WTC11 (cell line): Measurements from ENCODE around the gene SOCS7. TPM values are rescaled to one million over a fixed set of nuclear protein-coding genes. Genes with fewer than 3 reads are reported as not detected.

Experiments used
- ATAC-seq: fragments of 200-7000 bp; cut with Tn5 transposase; 2 replicates; pipeline ENCODE4 v1.10.0; 2021; ENCODE audit warnings: mild to moderate bottlenecking, moderate library complexity
- CTCF ChIA-PET: fragments of 300-600 bp; sonication (Branson Sonifier 250); formaldehyde crosslinking; loops from one replicate; lab custom pipeline; 2021; ENCODE audit warnings: antibody characterized with exemption; lab: Charles Lee
- POLR2A ChIA-PET: fragments of 350-600 bp; sonication (Branson Sonifier 250); formaldehyde crosslinking; loops from one replicate; lab custom pipeline; 2021; ENCODE audit warnings: antibody characterized with exemption; lab: Charles Lee
- DNase-seq: peaks from one replicate; pipeline ENCODE4 v3.0.0; 2021; ENCODE audit warnings: low spot score
- H3K27ac Mint-ChIP-seq: 2 replicates; pipeline ENCODE4 v1.8.0; 2021; ENCODE audit warnings: mixed read lengths
- H3K27me3 Mint-ChIP-seq: 2 replicates; pipeline ENCODE4 v1.8.0; 2021; ENCODE audit warnings: low read depth, mild to moderate bottlenecking, moderate library complexity, mixed read lengths
- H3K36me3 Mint-ChIP-seq: 2 replicates; pipeline ENCODE4 v1.8.0; 2021; ENCODE audit warnings: mixed read lengths
- H3K4me1 Mint-ChIP-seq: 2 replicates; pipeline ENCODE4 v1.8.0; 2022; ENCODE audit warnings: mixed read lengths
- H3K4me3 Mint-ChIP-seq: 2 replicates; pipeline ENCODE4 v1.8.0; 2021; ENCODE audit warnings: mild to moderate bottlenecking, moderate library complexity, mixed read lengths
- H3K9me3 Mint-ChIP-seq: 2 replicates; pipeline ENCODE4 v1.8.0; 2021; ENCODE audit warnings: mixed read lengths
- CBFB ChIP-seq: sonication (generic); formaldehyde crosslinking; IDR thresholded peaks from 2 replicates; pipeline ENCODE4 v1.8.1; 2022; ENCODE audit warnings: mild to moderate bottlenecking, low read depth, missing genetic modification reagents
- CREB1 ChIP-seq: sonication (generic); formaldehyde crosslinking; IDR thresholded peaks from 2 replicates; pipeline ENCODE4 v1.8.0; 2023; ENCODE audit warnings: mild to moderate bottlenecking, missing genetic modification reagents
- FOXP4 ChIP-seq: sonication (generic); formaldehyde crosslinking; IDR thresholded peaks from 2 replicates; pipeline ENCODE4 v1.8.0; 2022; ENCODE audit warnings: mild to moderate bottlenecking, missing genetic modification reagents
- GABPB1 ChIP-seq: sonication (generic); formaldehyde crosslinking; IDR thresholded peaks from 2 replicates; pipeline ENCODE4 v1.8.1; 2023; ENCODE audit warnings: mild to moderate bottlenecking, missing genetic modification reagents
- GTF2I ChIP-seq: fragments of 250-450 bp; sonication (Bioruptor Pico); conservative IDR thresholded peaks from 2 replicates; pipeline ENCODE4 v1.4.0; 2021; ENCODE audit warnings: mild to moderate bottlenecking
- HMGA2 ChIP-seq: fragments of 250-450 bp; sonication (Bioruptor Pico); IDR thresholded peaks from 2 replicates; pipeline ENCODE4 v1.4.0; 2021; ENCODE audit warnings: mild to moderate bottlenecking, moderate library complexity
- KAT7 ChIP-seq: sonication (generic); formaldehyde crosslinking; IDR thresholded peaks from 2 replicates; pipeline ENCODE4 v1.8.1; 2023; ENCODE audit warnings: missing genetic modification reagents, mild to moderate bottlenecking, borderline replicate concordance
- NR2C2 ChIP-seq: sonication (generic); formaldehyde crosslinking; IDR thresholded peaks from 2 replicates; pipeline ENCODE4 v1.8.0; 2022; ENCODE audit warnings: mild to moderate bottlenecking, missing genetic modification reagents
- NR3C1 ChIP-seq: sonication (generic); formaldehyde crosslinking; conservative IDR thresholded peaks from 2 replicates; pipeline ENCODE4 v1.8.1; 2023; ENCODE audit warnings: low read depth, mild to moderate bottlenecking, missing genetic modification reagents
- RORB ChIP-seq: fragments of 250-450 bp; sonication (Bioruptor Pico); IDR thresholded peaks from 2 replicates; pipeline ENCODE4 v1.9.0; 2021; ENCODE audit warnings: mild to moderate bottlenecking
- SMAD4 ChIP-seq: sonication (generic); formaldehyde crosslinking; IDR thresholded peaks from 2 replicates; pipeline ENCODE4 v1.8.0; 2022; ENCODE audit warnings: mild to moderate bottlenecking, missing genetic modification reagents
- TEAD1 ChIP-seq: sonication (generic); formaldehyde crosslinking; IDR thresholded peaks from 2 replicates; pipeline ENCODE4 v1.8.0; 2022; ENCODE audit warnings: mild to moderate bottlenecking, missing genetic modification reagents
- TP53 ChIP-seq: sonication (generic); formaldehyde crosslinking; IDR thresholded peaks from 2 replicates; pipeline ENCODE4 v1.8.1; 2023; ENCODE audit warnings: mild to moderate bottlenecking, missing genetic modification reagents
- USF2 ChIP-seq: sonication (generic); formaldehyde crosslinking; IDR thresholded peaks from 2 replicates; pipeline ENCODE4 v1.8.1; 2023; ENCODE audit warnings: mild to moderate bottlenecking, missing genetic modification reagents, moderate library complexity
- ZNF263 ChIP-seq: sonication (generic); formaldehyde crosslinking; IDR thresholded peaks from 2 replicates; pipeline ENCODE4 v1.8.1; 2022; ENCODE audit warnings: low read depth, mild to moderate bottlenecking, moderate library complexity, missing genetic modification reagents
- ZNF317 ChIP-seq: sonication (generic); formaldehyde crosslinking; IDR thresholded peaks from 2 replicates; pipeline ENCODE4 v1.8.1; 2023; ENCODE audit warnings: low read depth, mild to moderate bottlenecking, moderate library complexity, missing genetic modification reagents, borderline replicate concordance
- ZNF416 ChIP-seq: fragments of 250-450 bp; sonication (Bioruptor Pico); IDR thresholded peaks from 2 replicates; pipeline ENCODE4 v1.9.0; 2021; ENCODE audit warnings: mild to moderate bottlenecking, inconsistent platforms
- ZNF671 ChIP-seq: fragments of 250-450 bp; sonication (Bioruptor Pico); IDR thresholded peaks from 2 replicates; pipeline ENCODE4 v1.8.0; 2021; ENCODE audit warnings: mild to moderate bottlenecking
- total RNA-seq: library from RNA; stranded (reverse); gene quantifications from 3 replicates; pipeline ENCODE4 v1.2.3, GENCODE V29; 2021
- TF ChIP-seq, protein P1 (sequence below): sonication (generic); formaldehyde crosslinking; IDR thresholded peaks from 2 replicates; pipeline ENCODE4 v1.8.1; 2023; ENCODE audit warnings: mild to moderate bottlenecking, missing genetic modification reagents, borderline replicate concordance

Gene SOCS7
- total RNA-seq, 1 experiment from 2014 or later: 33.6 TPM

GRCh38 chr17:38451840-38452529 lies 100.3 kb downstream of the SOCS7 start (continued):
- peak; percentile 81; the same call in 1 of the 2 replicates for TF ChIP-seq FOXP4 (CRISPR knock-in tag)

DNA sequence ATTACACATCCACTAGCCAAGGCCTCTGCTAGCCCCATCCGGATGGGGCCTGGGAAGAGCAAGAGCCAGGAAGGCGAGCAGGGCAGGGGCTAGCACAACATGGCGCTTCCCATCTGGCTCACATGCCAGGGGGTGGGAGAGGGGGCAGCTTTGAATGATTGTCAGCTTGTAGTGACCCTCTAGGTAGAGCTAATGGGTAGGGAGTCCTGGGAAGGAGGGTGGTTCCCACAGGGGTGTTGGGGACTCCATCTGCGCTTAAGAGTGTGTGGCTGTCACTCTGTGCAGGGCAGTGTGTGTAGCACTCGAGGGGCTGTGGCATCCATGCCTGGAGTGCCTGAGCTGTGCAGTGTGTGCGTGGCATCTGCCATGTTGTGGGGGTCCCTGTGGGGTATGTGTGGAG lies 101.1 kb downstream of the SOCS7 start:
- Mint-ChIP-seq H3K36me3 (no peaks in the 10 kb centered on the region), H3K4me3 (peak overlapping the region; percentile 76), H3K27me3 (0 out of 2 replicates have a peak, but pooled peaks cover 2% of the 10 kb centered on the region), H3K4me1 (peaks cover 75% of the 10 kb centered on the region), H3K9me3 (no peaks in the 10 kb centered on the region), H3K27ac (peak overlapping the region; percentile 98)
- TF ChIP-seq ZNF317 (CRISPR knock-in tag): no peak
- TF ChIP-seq KAT7: no peak
- no peak for TF ChIP-seq ZNF263
- TF ChIP-seq ZNF416: no peak
- no peak for TF ChIP-seq NR2C2 (CRISPR knock-in tag)
- TF ChIP-seq HMGA2 (CRISPR knock-in tag): no peak
- TF ChIP-seq GTF2I: no peak
- TF ChIP-seq ZNF671 (CRISPR knock-in tag): no peak
- TF ChIP-seq, protein P1, sequence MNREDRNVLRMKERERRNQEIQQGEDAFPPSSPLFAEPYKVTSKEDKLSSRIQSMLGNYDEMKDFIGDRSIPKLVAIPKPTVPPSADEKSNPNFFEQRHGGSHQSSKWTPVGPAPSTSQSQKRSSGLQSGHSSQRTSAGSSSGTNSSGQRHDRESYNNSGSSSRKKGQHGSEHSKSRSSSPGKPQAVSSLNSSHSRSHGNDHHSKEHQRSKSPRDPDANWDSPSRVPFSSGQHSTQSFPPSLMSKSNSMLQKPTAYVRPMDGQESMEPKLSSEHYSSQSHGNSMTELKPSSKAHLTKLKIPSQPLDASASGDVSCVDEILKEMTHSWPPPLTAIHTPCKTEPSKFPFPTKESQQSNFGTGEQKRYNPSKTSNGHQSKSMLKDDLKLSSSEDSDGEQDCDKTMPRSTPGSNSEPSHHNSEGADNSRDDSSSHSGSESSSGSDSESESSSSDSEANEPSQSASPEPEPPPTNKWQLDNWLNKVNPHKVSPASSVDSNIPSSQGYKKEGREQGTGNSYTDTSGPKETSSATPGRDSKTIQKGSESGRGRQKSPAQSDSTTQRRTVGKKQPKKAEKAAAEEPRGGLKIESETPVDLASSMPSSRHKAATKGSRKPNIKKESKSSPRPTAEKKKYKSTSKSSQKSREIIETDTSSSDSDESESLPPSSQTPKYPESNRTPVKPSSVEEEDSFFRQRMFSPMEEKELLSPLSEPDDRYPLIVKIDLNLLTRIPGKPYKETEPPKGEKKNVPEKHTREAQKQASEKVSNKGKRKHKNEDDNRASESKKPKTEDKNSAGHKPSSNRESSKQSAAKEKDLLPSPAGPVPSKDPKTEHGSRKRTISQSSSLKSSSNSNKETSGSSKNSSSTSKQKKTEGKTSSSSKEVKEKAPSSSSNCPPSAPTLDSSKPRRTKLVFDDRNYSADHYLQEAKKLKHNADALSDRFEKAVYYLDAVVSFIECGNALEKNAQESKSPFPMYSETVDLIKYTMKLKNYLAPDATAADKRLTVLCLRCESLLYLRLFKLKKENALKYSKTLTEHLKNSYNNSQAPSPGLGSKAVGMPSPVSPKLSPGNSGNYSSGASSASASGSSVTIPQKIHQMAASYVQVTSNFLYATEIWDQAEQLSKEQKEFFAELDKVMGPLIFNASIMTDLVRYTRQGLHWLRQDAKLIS (CRISPR knock-in tag): no peak
- ChIA-PET CTCF (interaction anchor here (0.5 to 4.2 kb wide), 15 partner anchors 10 to 132 kb away, joined by 3 to 70 read pairs (median 4); partner anchors contain the start of gene ARHGAP23), POLR2A (interaction anchor here (0.6 to 3.1 kb wide), 9 partner anchors 11 to 252 kb away, joined by 3 to 28 read pairs (median 5); partner anchors contain the start of genes ARHGAP23 and MLLT6)
- no peak for ATAC-seq
- no peak for DNase-seq

DNA sequence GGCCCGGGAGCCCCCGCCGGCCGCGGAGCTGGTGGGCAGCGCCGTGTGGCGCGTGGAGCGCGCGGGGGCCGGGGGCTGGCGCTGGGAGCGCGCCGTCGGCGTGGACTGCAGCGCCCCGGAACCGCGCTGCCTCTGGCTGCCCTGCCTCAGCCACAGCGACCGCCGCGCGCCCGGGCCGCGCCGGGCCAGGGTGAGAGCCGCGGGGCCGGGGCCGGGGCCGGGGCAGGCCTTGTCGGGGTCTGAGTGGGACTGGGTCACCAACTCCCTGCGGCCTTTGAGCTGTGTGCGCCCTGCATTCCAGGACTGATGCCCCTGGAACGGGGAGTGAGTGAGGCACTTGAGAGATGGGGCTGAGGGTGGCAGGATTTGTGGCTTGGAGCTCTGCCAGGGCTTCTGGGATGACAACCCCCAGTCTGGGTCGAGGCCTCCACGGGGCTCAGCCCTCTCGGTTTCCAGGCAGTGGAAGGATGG lies 102.3 kb downstream of the SOCS7 start:
- Mint-ChIP-seq H3K4me1 (peaks cover 65% of the 10 kb centered on the region), H3K27ac (no peak overlapping the region)
- CTCF ChIA-PET: interaction anchor here (0.5 to 3.3 kb wide), 6 partner anchors 10 to 132 kb away, joined by 3 to 48 read pairs (median 10); no protein-coding TSS in a partner anchor

More for the DNA sequence above, 102.3 kb downstream of the SOCS7 start:
- Mint-ChIP-seq H3K9me3 (no peaks in the 10 kb centered on the region), H3K27me3 (0 out of 2 replicates have a peak, but pooled peaks cover 2% of the 10 kb centered on the region), H3K36me3 (no peaks in the 10 kb centered on the region), H3K4me3 (peak overlapping the region; percentile 62)
- DNase-seq (no peak), ATAC-seq (no peak)
- POLR2A ChIA-PET: interaction anchor here (0.8 kb wide), 1 partner anchor 13 kb away, joined by 4 read pairs; no protein-coding TSS in a partner anchor
- TF ChIP-seq FOXP4 (CRISPR knock-in tag): no peak
- no peak for TF ChIP-seq RORB
- TF ChIP-seq GABPB1 (CRISPR knock-in tag): no peak
- TF ChIP-seq CREB1 (CRISPR knock-in tag): no peak
- TF ChIP-seq USF2 (CRISPR knock-in tag): no peak
- TF ChIP-seq SMAD4 (CRISPR knock-in tag): no peak
- no peak for TF ChIP-seq TP53 (CRISPR knock-in tag)
- TF ChIP-seq CBFB: no peak
- TF ChIP-seq TEAD1: no peak
- no peak for TF ChIP-seq ZNF416
- TF ChIP-seq NR3C1: no peak
